Naive thymus-derived CD8-positive, alpha-beta T cell (primary cell): ENCODE data around the gene PHLDA1. TPM values are rescaled to one million over a fixed set of nuclear protein-coding genes. Genes with fewer than 3 reads are reported as not detected.

Source experiments
- ATAC-seq, 2 donors: fragments of 150-1000 bp; cut with Tn5 transposase in 1 of 2; sonication (Bioruptor Pico), chemical (Tn5 transposase) in 1 of 2; 1 replicate in 1 of 2; 2 replicates in 1 of 2; pipeline ENCODE4 v1.10.0; 2021; ENCODE audit warnings: mild to moderate bottlenecking in 2 of 2, moderate library complexity in 2 of 2
- POLR2A ChIA-PET: fragments of 350-600 bp; sonication (Branson Sonifier 250); formaldehyde crosslinking; loops from one replicate; lab custom pipeline; 2021; ENCODE audit warnings: antibody characterized with exemption; lab: Charles Lee
- DNase-seq, 10 donors: peaks; one replicate each; pipeline versions ENCODE4 v3.0.0 to v3.0.0-alpha.2; 2020 to 2022
- H3K27ac Mint-ChIP-seq, 10 donors: one replicate each; pipeline ENCODE4 v1.8.0; 2020 to 2022; ENCODE audit warnings: mild to moderate bottlenecking in 10 of 10, mixed read lengths in 10 of 10, moderate library complexity in 4 of 10, inconsistent platforms in 1 of 10
- H3K27me3 Mint-ChIP-seq, 5 donors: one replicate each; pipeline ENCODE4 v1.8.0; 2021 to 2022; ENCODE audit warnings: mixed read lengths in 5 of 5
- H3K36me3 Mint-ChIP-seq, 3 donors: one replicate each; pipeline ENCODE4 v1.8.0; 2020 to 2022; ENCODE audit warnings: mixed read lengths in 3 of 3, mild to moderate bottlenecking in 2 of 3, inconsistent platforms in 1 of 3
- H3K4me1 Mint-ChIP-seq, 4 donors: one replicate each; pipeline ENCODE4 v1.8.0; 2021 to 2022; ENCODE audit warnings: mixed read lengths in 4 of 4
- H3K4me3 Mint-ChIP-seq, 10 donors: one replicate each; pipeline ENCODE4 v1.8.0; 2020 to 2022; ENCODE audit warnings: mild to moderate bottlenecking in 10 of 10, mixed read lengths in 10 of 10, moderate library complexity in 6 of 10, inconsistent platforms in 1 of 10
- H3K9me3 Mint-ChIP-seq, 9 donors: one replicate each; pipeline ENCODE4 v1.8.0; 2020 to 2022; ENCODE audit warnings: mixed read lengths in 9 of 9, mild to moderate bottlenecking in 3 of 9, inconsistent platforms in 1 of 9, moderate library complexity in 1 of 9
- polyA plus RNA-seq, 3 donors: library from polyadenylated mRNA; unstranded; fragments of 300-500 nt; fragmentation: Illumina TruSeq; gene quantifications; one replicate each; pipeline ENCODE4 v1.2.3, GENCODE V29; 2021
- total RNA-seq, 8 experiments: library from RNA in 2 of 8; stranded (reverse) in 2 of 8; gene quantifications; one replicate each; pipeline ENCODE4 v1.2.3 and lab custom pipeline; 2021 to 2026

The PHLDA1 gene
- total and polyA plus RNA-seq, 5 experiments from 2014 or later = 0.04 to 1.2 (median 0.13) TPM

DNA sequence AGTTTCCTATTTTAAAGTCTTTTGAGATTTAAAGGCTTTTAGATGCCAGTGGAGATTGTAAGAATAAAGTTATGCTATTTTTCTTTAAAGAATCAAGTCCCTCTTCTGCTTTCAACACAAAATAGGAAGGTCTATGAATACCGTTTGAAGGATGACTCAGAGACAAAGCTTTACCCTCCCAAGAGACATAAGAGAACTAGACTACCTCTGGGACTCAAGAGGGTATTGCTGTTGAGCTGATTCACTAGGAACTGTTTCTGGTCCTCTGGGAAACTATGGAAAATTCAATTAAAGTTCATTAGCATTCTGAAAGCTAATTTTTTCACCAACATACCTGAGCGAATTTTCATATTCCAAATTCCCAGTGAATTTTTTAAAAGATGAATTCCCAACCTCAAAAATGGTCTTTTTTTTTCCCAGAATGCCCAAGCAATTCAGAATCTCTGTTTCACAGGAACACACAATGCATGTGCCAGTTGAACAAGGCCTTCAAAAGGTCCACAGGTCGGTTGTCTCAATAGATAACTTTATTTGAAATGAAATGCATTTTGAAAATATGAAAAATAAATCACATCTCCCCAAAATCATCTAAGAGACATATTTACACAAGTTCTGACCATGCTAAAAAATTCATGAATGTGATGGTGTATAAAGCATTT lies 6.5 kb downstream of the PHLDA1 start:
- H3K4me3 Mint-ChIP-seq = no peak overlapping the region
- POLR2A ChIA-PET = no interaction called here
- peaks cover 0 to 11% (median 0%) of the 10 kb centered on the region in 5 donors for H3K27me3 Mint-ChIP-seq
- H3K36me3 Mint-ChIP-seq = no peaks in the 10 kb centered on the region
- ATAC-seq (no peak), DNase-seq (no peak)
- H3K27ac Mint-ChIP-seq = peak overlapping the region in 2 of 10 donors; percentile 5 to 35
- H3K9me3 Mint-ChIP-seq = no peaks in the 10 kb centered on the region
- H3K4me1 Mint-ChIP-seq = peaks cover 11 to 45% (median 18%) of the 10 kb centered on the region in 4 donors

DNA sequence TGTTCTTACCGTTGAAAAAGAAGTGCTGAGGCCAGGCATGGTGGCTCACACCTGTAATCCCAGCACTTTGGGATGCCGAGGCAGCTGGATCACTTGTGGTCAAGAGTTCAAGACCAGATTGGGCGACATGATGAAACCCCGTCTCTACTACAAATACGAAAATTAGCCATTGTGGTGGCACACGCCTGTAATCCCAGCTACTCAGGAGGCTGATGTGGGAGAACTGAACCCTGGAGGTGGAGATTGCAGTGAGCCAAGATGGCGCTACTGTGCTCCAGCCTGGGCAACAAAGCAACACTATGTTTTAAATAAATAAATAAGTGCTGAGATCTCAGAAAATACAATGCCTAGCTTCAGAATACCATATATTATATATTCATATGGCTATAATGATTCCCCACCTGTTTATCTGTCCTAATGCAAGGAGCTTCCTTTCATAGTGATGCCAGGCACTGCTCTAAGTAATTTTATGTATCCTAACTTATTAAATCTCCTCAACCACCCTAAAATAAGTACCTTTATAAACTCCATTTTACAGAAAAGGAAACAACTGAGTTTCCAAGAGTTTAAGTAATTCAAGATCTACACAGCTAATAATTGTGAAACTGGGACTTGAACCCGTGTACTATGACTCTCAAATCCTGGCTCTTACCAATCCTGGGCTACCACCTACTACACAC lies 7.3 kb downstream of the PHLDA1 start:
- no peak for ATAC-seq
- Mint-ChIP-seq H3K36me3 (no peaks in the 10 kb centered on the region), H3K4me3 (no peak overlapping the region), H3K9me3 (no peaks in the 10 kb centered on the region), H3K4me1 (peaks cover 11 to 47% (median 21%) of the 10 kb centered on the region in 4 donors), H3K27ac (peak overlapping the region in 1 of 10 donors; percentile 35), H3K27me3 (peaks cover 0 to 9% (median 0%) of the 10 kb centered on the region in 5 donors)
- POLR2A ChIA-PET = interaction anchor here (0.7 kb wide), 1 partner anchor 60 kb away, joined by 3 read pairs; the partner anchor contains the start of gene NAP1L1
- no peak for DNase-seq

DNA sequence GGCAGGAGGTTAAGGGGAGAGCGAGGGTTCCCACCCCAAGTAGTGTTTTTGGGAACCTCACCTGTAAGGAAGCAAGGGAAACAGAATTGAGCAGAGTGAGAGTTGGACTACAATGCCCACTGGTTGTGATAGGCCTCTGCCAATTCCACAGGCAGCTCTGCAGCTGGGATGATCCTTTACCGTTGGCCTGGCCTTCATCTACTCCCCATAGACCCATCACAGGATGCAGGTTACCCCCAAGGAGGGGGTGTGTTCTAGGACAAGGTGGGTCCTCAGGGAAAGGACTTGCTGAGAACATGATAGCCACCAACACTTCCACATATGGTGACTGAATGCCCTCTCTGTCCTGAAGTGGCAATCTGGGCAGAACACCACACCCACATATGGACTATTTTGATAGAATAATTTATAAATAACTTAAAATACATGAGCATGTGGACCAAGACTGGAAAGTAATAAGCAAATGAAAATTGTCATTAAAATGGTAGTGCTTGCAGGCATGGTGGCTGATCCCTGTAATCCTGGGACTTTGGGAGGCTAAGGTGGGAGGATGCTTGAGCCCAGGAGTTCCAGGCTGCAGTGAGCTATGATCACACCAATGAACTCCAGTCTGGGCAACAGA lies 8.4 kb downstream of the PHLDA1 start:
- POLR2A ChIA-PET = no interaction called here
- DNase-seq = no peak
- Mint-ChIP-seq H3K4me1 (peaks cover 11 to 45% (median 21%) of the 10 kb centered on the region in 4 donors), H3K9me3 (no peaks in the 10 kb centered on the region), H3K27me3 (peaks cover 0 to 8% (median 0%) of the 10 kb centered on the region in 5 donors), H3K36me3 (no peaks in the 10 kb centered on the region), H3K4me3 (no peak overlapping the region), H3K27ac (peak overlapping the region in 3 of 10 donors; percentile 3 to 78 (median 20))
- ATAC-seq = no peak

DNA sequence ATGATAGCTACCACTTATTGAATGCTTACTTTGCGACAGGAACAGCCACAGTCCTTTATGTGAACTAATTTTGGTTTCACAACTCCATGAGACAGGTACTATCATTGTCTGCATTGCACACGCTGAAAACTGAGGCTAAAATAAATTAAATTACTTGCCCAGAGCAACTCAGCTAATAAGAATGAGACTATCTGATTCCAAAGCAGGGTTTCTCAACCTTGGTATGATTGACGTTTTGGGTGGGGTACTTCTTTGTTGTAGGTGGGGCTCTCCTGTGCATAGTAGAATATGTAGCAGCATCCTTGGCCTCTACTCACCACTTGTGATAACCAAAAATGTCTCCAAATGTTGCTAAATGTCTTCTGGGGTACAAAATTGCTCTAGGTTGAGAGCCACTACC lies 9.1 kb downstream of the PHLDA1 start:
- no peak overlapping the region for H3K4me3 Mint-ChIP-seq
- peaks cover 11 to 45% (median 21%) of the 10 kb centered on the region in 4 donors for H3K4me1 Mint-ChIP-seq
- H3K36me3 Mint-ChIP-seq = no peaks in the 10 kb centered on the region
- DNase-seq (no peak), ATAC-seq (no peak)
- H3K27ac Mint-ChIP-seq = peak overlapping the region in 3 of 10 donors; percentile 20 to 78 (median 59)
- H3K9me3 Mint-ChIP-seq = no peaks in the 10 kb centered on the region
- POLR2A ChIA-PET = no interaction called here
- H3K27me3 Mint-ChIP-seq = peaks cover 0 to 6% (median 0%) of the 10 kb centered on the region in 5 donors

DNA sequence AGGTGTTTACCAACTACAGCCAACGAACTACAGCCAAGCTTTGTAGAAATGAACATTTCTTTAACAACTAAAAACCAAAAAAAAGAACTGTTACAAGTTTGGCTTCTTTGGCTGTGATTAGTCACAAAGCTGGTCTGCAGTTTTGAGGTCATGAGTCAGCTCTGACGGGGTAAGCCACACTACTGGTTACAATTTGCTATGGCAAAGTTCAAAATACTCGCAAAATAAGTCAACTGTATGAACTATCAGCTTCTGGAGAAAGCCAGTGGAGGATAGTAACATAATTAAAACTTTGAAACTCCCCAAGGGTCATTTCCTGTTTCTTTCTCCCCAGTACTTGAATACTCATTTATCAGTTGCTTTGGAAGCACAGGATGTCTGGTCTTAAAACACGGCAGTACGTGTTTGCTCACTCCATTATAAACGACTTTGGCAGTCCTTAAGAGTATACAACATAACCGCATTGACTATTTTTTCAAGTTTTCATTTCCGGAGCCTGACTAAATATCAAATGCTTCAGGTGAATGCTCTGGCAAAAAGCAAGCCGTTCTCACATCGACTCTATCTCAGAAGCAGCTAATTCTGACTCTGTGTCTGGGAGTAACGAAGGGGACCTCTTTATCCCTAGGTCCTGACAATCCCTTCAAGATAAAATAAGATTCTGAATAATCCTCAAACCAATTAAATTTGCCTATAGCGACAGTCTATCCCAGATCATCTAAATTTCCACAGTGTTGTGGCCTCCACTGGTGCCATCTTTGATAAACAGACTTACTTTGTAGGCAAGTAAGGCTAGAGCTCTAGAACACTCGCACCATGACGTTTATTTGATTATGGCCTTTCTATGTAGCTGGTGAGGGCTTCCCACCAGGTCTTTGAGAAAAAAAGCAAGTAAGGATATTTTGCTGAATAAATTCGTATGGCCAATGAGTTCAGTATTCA lies 10.6 kb downstream of the PHLDA1 start:
- ATAC-seq (peak; percentile 84 to 86), DNase-seq (peak in 9 of 10 donors; percentile 15 to 80 (median 61))
- H3K9me3 Mint-ChIP-seq = no peaks in the 10 kb centered on the region
- peak overlapping the region; percentile 78 to 96 (median 93) for H3K27ac Mint-ChIP-seq
- POLR2A ChIA-PET = interaction anchor here (1.0 to 2.0 kb wide), 4 partner anchors 10 to 509 kb away, joined by 3 to 31 read pairs (median 3); partner anchors contain the start of genes BBS10, KRR1 and PHLDA1
- no peaks in the 10 kb centered on the region for H3K36me3 Mint-ChIP-seq
- H3K4me1 Mint-ChIP-seq = peaks cover 11 to 45% (median 21%) of the 10 kb centered on the region in 4 donors
- peaks cover 0 to 3% (median 0%) of the 10 kb centered on the region in 5 donors for H3K27me3 Mint-ChIP-seq
- H3K4me3 Mint-ChIP-seq = peak overlapping the region in 9 of 10 donors; percentile 13 to 82 (median 69)

DNA sequence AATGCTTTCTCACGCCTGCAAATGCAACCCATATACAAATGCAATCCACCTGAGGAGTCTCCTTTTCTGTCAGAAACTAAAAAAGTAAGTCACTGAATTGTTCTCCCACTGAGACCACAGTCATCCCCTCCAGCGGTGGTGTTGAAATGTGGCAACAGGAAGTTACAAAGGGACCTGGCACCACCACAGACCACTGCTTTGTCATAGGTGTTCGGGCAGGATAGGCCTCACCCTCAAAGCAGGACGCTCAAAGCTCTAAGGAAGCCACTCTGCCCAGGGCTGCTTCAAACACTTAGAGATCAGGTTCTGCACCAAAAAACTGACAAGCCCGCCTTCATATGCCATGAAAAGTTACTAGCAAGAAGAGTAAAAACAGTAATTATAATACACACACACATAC lies 11.3 kb downstream of the PHLDA1 start:
- Mint-ChIP-seq H3K9me3 (no peaks in the 10 kb centered on the region), H3K4me3 (peak overlapping the region; percentile 13 to 82 (median 60)), H3K27ac (peak overlapping the region; percentile 77 to 96 (median 93)), H3K4me1 (peaks cover 11 to 40% (median 21%) of the 10 kb centered on the region in 4 donors), H3K36me3 (no peaks in the 10 kb centered on the region), H3K27me3 (peaks cover 0 to 2% (median 0%) of the 10 kb centered on the region in 5 donors)
- ATAC-seq (peak; percentile 70 to 71), DNase-seq (peak in 6 of 10 donors; percentile 43 to 78 (median 50))
- POLR2A ChIA-PET = interaction anchor here (1.0 to 2.0 kb wide), 3 partner anchors 9 to 328 kb away, joined by 3 to 31 read pairs (median 3); partner anchors contain the start of genes BBS10 and PHLDA1

DNA sequence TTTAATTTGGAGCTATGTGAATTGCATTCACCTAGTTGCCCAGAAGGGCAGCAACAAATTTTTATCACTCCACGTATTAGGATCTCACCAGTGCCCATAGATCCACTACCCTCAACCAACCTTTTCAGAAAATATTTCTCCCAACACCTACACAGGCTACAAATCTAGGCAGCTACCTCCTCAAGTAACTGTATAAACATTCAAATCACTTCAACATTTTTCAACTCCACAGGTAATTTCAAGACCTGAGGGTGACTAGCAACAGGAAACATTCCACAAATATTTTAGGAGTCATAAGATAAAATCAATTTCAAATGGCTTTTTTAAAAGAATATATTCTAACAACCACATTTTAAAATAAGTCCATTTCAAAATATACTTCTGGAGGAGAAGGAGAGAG lies 12.9 kb downstream of the PHLDA1 start:
- Mint-ChIP-seq H3K9me3 (no peaks in the 10 kb centered on the region), H3K27ac (peak overlapping the region in 3 of 10 donors; percentile 20 to 65 (median 54)), H3K4me1 (peaks cover 11 to 33% (median 21%) of the 10 kb centered on the region in 4 donors), H3K4me3 (no peak overlapping the region), H3K36me3 (no peaks in the 10 kb centered on the region), H3K27me3 (peaks cover 0 to 2% (median 0%) of the 10 kb centered on the region in 5 donors)
- ATAC-seq (no peak), DNase-seq (no peak)
- POLR2A ChIA-PET = no interaction called here

DNA sequence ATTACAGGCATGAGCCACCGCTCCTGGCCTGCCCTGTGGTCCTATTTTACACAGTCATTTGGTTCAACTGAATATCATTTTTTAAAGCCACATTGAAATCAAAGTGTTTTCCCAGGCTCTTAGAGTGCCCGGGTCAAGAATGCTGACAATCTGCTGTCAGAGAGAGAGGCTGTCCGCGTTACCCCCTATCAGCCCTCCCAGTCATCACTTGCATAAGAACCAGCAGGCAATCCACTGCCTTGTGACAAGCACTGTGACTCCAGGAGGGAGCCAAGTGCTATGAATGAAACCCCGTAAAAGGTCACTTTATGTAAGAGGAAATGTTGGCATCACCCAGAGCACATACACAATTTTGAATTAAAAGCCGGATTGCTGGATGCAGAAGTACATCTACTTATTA lies 13.5 kb downstream of the PHLDA1 start:
- Mint-ChIP-seq H3K9me3 (no peaks in the 10 kb centered on the region), H3K27me3 (peaks cover 0 to 2% (median 0%) of the 10 kb centered on the region in 5 donors), H3K4me1 (peaks cover 11 to 33% (median 21%) of the 10 kb centered on the region in 4 donors), H3K4me3 (no peak overlapping the region), H3K27ac (peak overlapping the region in 5 of 10 donors; percentile 20 to 65 (median 48)), H3K36me3 (no peaks in the 10 kb centered on the region)
- no peak for DNase-seq
- POLR2A ChIA-PET = no interaction called here
- ATAC-seq = no peak

DNA sequence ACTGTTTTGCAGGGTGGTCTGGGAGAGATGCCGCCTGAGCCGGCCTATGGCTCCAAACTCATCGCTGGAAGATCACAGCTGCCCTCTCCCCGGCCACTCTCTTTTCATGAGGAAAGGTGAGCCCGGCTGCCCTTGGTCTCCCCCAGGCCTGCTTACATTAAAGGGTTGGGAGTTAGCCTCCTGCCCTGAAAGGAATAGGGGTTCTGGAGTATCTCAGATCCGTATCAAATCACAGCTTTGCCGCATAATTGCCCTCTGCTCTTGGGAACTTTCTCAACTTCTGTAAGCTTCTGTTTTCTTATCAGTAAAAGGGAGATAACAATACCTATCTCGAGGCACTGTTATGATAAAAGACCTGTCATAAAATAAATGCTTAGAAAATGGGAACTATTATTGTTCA lies 17.6 kb downstream of the PHLDA1 start:
- POLR2A ChIA-PET = no interaction called here
- Mint-ChIP-seq H3K9me3 (no peaks in the 10 kb centered on the region), H3K27me3 (peaks cover 0 to 2% (median 0%) of the 10 kb centered on the region in 5 donors), H3K4me1 (peaks cover 0 to 6% (median 0%) of the 10 kb centered on the region in 4 donors), H3K4me3 (no peak overlapping the region), H3K27ac (no peak overlapping the region), H3K36me3 (no peaks in the 10 kb centered on the region)
- ATAC-seq (no peak), DNase-seq (no peak)

DNA sequence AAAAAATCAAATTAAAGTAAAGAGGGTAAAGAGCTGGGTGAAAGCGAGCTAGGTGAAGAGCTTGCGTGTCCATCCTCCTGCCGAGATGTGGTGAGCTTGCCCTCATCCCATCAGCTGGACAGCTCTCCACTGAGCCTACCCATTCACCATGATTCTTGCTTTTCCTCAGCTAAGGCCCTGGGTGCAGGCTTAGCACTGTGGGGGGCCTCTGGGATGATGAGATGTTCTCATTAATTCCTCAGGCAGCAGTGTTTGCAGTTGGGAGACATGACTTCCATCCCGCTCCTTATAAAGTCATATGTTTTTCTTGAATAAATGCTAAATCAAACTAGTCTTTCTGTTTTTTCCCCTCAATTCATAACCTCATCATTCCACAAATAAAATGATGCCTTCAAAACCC lies 18.0 kb downstream of the PHLDA1 start:
- no peak for ATAC-seq
- Mint-ChIP-seq H3K36me3 (no peaks in the 10 kb centered on the region), H3K4me3 (no peak overlapping the region), H3K27me3 (peaks cover 0 to 2% (median 0%) of the 10 kb centered on the region in 5 donors), H3K9me3 (no peaks in the 10 kb centered on the region), H3K4me1 (peaks cover 0 to 3% (median 0%) of the 10 kb centered on the region in 4 donors), H3K27ac (no peak overlapping the region)
- no peak for DNase-seq
- POLR2A ChIA-PET = no interaction called here

DNA sequence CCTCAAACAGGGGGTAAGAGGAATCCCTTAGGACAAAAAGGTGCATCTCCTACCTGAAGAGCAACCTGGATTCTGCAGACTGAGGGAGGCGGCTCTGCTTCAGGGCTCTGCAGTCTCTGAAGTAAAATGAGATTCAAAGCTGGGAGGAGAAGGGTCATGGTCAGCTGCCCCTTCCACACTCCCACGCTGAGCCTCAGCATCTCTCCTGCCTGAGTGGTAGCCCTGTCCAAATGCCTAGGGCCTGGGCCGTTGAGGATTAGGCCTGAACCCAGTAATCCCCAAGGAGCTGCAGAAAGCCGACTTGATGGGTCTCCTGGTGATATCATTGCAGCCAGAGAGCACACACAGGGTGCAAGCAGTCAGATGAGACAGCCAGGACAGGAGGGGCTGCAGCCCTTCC lies 18.9 kb downstream of the PHLDA1 start:
- POLR2A ChIA-PET = no interaction called here
- peaks cover 0 to 2% (median under 1%) of the 10 kb centered on the region in 5 donors for H3K27me3 Mint-ChIP-seq
- no peak overlapping the region for H3K27ac Mint-ChIP-seq
- H3K4me3 Mint-ChIP-seq = no peak overlapping the region
- H3K36me3 Mint-ChIP-seq = no peaks in the 10 kb centered on the region
- no peaks in the 10 kb centered on the region for H3K4me1 Mint-ChIP-seq
- ATAC-seq (no peak), DNase-seq (no peak)
- H3K9me3 Mint-ChIP-seq = no peaks in the 10 kb centered on the region
